ENCODE measurements around the gene TTBK1. TPM values are rescaled to one million over a fixed set of nuclear protein-coding genes. Genes with fewer than 3 reads are reported as not detected.

TTBK1 gene
- total and polyA plus RNA-seq, 9 donors = under 0.01 to 0.17 (median 0.05) TPM

DNA sequence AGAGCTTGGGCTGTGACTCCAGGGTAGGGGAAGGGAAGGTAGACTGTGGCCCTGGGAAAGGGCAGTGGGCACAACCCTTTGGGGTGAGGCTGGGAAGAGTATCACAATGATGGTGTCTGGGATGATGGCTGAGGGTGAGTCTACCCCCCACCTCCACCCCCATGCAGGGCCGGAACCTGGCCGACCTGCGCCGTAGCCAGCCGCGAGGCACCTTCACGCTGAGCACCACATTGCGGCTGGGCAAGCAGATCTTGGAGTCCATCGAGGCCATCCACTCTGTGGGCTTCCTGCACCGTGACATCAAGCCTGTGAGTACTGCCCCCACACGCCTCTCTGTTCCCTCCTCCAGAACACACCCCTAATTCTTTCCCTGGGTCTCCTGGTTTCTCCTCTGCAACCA, 10.1 kb downstream of the TTBK1 start:
- 87% methylated on average over 10 of the region's 11 CpGs for WGBS (ENCODE audit: insufficient coverage)
- DNase-seq = no peak
- Histone ChIP-seq H3K4me3 (ENCODE audit: low read length) (no peak overlapping the region), H3K4me1 (ENCODE audit: control insufficient read depth, insufficient read depth, low read length) (peaks cover 8% of the 10 kb centered on the region), H3K27me3 (ENCODE audit: control insufficient read depth, insufficient read depth, low read length) (peaks cover 38% of the 10 kb centered on the region), H3K27ac (ENCODE audit: low read length) (no peak overlapping the region), H3K9me3 (replicated peaks; ENCODE audit: control insufficient read depth, low read depth, low read length) (no peaks in the 10 kb centered on the region), H3K36me3 (ENCODE audit: control insufficient read depth, insufficient read depth, low read length) (no peaks in the 10 kb centered on the region)

GRCh38 chr6:43254138-43254817, 11.0 kb downstream of the TTBK1 start:
- Histone ChIP-seq H3K27me3 (ENCODE audit: control insufficient read depth, insufficient read depth, low read length) (peaks cover 33% of the 10 kb centered on the region), H3K36me3 (ENCODE audit: control insufficient read depth, insufficient read depth, low read length) (no peaks in the 10 kb centered on the region), H3K27ac (ENCODE audit: low read length) (no peak overlapping the region), H3K9me3 (replicated peaks; ENCODE audit: control insufficient read depth, low read depth, low read length) (no peaks in the 10 kb centered on the region), H3K4me1 (ENCODE audit: control insufficient read depth, insufficient read depth, low read length) (peaks cover 8% of the 10 kb centered on the region), H3K4me3 (ENCODE audit: low read length) (no peak overlapping the region)
- DNase-seq = no peak
- WGBS (ENCODE audit: insufficient coverage) = 82% methylated on average over 15 of the region's 15 CpGs

- no peaks in the 10 kb centered on the region for H3K9me3 ChIP-seq (replicated peaks; ENCODE audit: control insufficient read depth, low read depth, low read length)
- peaks cover 31% of the 10 kb centered on the region for H3K27me3 ChIP-seq (ENCODE audit: control insufficient read depth, insufficient read depth, low read length)
- 73% methylated on average over 8 of the region's 11 CpGs for WGBS (ENCODE audit: insufficient coverage)
- H3K4me3 ChIP-seq (ENCODE audit: low read length) = no peak overlapping the region
- no peak overlapping the region for H3K27ac ChIP-seq (ENCODE audit: low read length)
- H3K36me3 ChIP-seq (ENCODE audit: control insufficient read depth, insufficient read depth, low read length) = no peaks in the 10 kb centered on the region
- peaks cover 8% of the 10 kb centered on the region for H3K4me1 ChIP-seq (ENCODE audit: control insufficient read depth, insufficient read depth, low read length)
- DNase-seq = no peak
Observed at GRCh38 chr6:43254846-43255245, 11.6 kb downstream of the TTBK1 start.

- no peak overlapping the region for H3K4me3 ChIP-seq (ENCODE audit: low read length)
- WGBS (ENCODE audit: insufficient coverage) = 66% methylated on average over 8 of the region's 11 CpGs
- H3K4me1 ChIP-seq (ENCODE audit: control insufficient read depth, insufficient read depth, low read length) = peaks cover 8% of the 10 kb centered on the region
- no peak for DNase-seq
- H3K27ac ChIP-seq (ENCODE audit: low read length) = no peak overlapping the region
- no peaks in the 10 kb centered on the region for H3K36me3 ChIP-seq (ENCODE audit: control insufficient read depth, insufficient read depth, low read length)
- H3K27me3 ChIP-seq (ENCODE audit: control insufficient read depth, insufficient read depth, low read length) = peaks cover 27% of the 10 kb centered on the region
- no peaks in the 10 kb centered on the region for H3K9me3 ChIP-seq (replicated peaks; ENCODE audit: control insufficient read depth, low read depth, low read length)
Observed at GRCh38 chr6:43255408-43256054, 12.2 kb downstream of the TTBK1 start.

DNA sequence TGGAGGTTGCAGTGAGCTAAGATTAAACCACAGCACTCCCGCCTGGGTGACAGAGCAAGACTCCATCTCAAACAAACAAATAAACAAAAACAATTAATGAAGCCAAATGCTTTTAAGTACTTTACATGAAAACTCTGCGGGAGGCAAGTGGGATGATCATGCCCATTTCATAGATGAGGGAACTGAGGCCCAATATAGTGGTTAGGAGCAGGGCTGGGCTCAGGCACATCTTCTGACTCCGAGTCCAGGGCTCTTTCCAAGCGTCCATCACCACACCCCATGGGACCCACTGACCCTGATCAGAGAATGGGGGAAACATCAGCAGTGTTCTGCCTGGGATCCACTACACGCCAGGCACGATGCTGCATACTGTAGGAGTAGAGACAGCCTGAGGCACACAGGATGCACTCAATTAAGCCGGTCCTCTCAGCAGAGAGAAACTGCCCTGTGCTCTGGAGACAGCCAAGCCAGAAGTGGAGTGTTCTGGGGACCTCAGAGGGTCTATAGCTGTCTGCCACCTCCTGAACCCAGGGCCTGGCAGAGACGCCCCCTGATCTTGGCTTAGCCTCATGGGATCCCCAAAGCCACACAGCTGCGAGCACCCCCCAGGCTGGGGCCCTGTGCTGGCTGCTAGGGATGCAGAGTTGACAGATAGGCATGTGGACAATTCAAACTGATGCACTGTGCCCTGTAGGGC, 13.5 kb downstream of the TTBK1 start:
- no peaks in the 10 kb centered on the region for H3K36me3 ChIP-seq (ENCODE audit: control insufficient read depth, insufficient read depth, low read length)

DNA sequence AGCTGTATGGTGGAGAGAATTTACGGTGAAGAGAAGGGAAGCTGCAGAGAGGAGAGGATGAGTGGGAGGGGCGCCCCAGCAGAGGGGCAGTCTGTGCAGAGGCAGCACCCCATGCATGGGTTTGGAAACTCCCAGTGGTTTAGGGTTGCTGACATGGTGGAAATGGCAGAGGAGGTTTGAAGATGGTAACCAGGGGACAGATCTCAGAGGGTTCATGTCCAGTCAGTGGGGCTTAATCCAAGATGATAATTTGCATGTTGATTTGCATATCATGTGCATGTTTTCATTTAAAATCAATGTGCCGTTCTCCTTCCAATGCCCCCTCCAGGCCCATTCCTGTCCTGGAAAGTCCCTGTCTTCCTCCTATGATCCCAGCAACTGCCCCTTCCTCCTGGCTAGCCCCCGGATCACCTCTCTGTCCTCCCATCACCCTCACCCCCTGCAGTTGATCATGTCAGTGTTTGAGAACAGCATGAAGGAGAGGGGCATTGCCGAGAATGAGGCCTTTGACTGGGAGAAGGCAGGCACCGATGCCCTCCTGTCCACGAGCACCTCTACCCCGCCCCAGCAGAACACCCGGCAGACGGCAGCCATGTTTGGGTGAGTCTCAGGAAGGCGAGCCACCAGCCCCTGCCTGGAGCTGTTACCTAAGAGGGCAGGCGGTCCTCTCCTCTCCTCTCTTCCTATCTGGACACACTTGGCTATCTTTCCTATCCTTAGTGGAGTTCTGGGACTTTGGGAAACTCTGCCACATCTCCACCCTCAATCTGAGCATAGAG, 14.3 kb downstream of the TTBK1 start:
- H3K27me3 ChIP-seq (ENCODE audit: control insufficient read depth, insufficient read depth, low read length) = peaks cover 7% of the 10 kb centered on the region
- H3K36me3 ChIP-seq (ENCODE audit: control insufficient read depth, insufficient read depth, low read length) = no peaks in the 10 kb centered on the region
- no peaks in the 10 kb centered on the region for H3K9me3 ChIP-seq (replicated peaks; ENCODE audit: control insufficient read depth, low read depth, low read length)
- no peak for DNase-seq
- 64% methylated on average over 8 of the region's 12 CpGs for WGBS (ENCODE audit: insufficient coverage)
- H3K4me3 ChIP-seq (ENCODE audit: low read length) = no peak overlapping the region
- H3K27ac ChIP-seq (ENCODE audit: low read length) = no peak overlapping the region
- H3K4me1 ChIP-seq (ENCODE audit: control insufficient read depth, insufficient read depth, low read length) = no peaks in the 10 kb centered on the region

More for the DNA sequence above, 13.5 kb downstream of the TTBK1 start:
- no peaks in the 10 kb centered on the region for H3K9me3 ChIP-seq (replicated peaks; ENCODE audit: control insufficient read depth, low read depth, low read length)
- no peak overlapping the region for H3K27ac ChIP-seq (ENCODE audit: low read length)
- peaks cover 14% of the 10 kb centered on the region for H3K27me3 ChIP-seq (ENCODE audit: control insufficient read depth, insufficient read depth, low read length)
- 74% methylated on average over 5 of the region's 9 CpGs for WGBS (ENCODE audit: insufficient coverage)
- DNase-seq = no peak
- H3K4me1 ChIP-seq (ENCODE audit: control insufficient read depth, insufficient read depth, low read length) = peaks cover under 1% of the 10 kb centered on the region
- no peak overlapping the region for H3K4me3 ChIP-seq (ENCODE audit: low read length)

DNA sequence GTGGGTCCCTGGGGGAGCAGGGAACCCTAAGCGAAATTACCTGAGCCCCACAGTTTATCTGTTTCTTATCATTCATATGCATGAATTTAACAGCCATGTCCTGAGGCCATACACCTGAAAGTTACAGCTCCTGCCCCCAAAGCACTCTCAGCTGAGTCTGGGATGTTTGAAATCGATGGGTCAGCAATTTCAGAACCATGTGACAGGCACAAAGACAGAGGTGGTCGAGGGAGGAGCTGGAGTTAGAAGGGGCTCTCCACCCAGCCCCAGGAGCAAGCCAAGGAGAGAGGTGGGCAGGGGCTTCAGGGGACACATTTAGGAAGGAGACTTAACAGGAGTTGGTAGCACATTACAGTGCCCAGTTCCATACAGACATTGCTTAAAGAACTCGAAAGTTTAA, 14.9 kb downstream of the TTBK1 start:
- H3K4me1 ChIP-seq (ENCODE audit: control insufficient read depth, insufficient read depth, low read length) = no peaks in the 10 kb centered on the region
- DNase-seq = no peak
- no peaks in the 10 kb centered on the region for H3K9me3 ChIP-seq (replicated peaks; ENCODE audit: control insufficient read depth, low read depth, low read length)
- H3K4me3 ChIP-seq (ENCODE audit: low read length) = no peak overlapping the region
- H3K27me3 ChIP-seq (ENCODE audit: control insufficient read depth, insufficient read depth, low read length) = peaks cover 2% of the 10 kb centered on the region
- H3K27ac ChIP-seq (ENCODE audit: low read length) = no peak overlapping the region
- WGBS (ENCODE audit: insufficient coverage) = 28% methylated on average over 2 of the region's 4 CpGs
- H3K36me3 ChIP-seq (ENCODE audit: control insufficient read depth, insufficient read depth, low read length) = no peaks in the 10 kb centered on the region

DNA sequence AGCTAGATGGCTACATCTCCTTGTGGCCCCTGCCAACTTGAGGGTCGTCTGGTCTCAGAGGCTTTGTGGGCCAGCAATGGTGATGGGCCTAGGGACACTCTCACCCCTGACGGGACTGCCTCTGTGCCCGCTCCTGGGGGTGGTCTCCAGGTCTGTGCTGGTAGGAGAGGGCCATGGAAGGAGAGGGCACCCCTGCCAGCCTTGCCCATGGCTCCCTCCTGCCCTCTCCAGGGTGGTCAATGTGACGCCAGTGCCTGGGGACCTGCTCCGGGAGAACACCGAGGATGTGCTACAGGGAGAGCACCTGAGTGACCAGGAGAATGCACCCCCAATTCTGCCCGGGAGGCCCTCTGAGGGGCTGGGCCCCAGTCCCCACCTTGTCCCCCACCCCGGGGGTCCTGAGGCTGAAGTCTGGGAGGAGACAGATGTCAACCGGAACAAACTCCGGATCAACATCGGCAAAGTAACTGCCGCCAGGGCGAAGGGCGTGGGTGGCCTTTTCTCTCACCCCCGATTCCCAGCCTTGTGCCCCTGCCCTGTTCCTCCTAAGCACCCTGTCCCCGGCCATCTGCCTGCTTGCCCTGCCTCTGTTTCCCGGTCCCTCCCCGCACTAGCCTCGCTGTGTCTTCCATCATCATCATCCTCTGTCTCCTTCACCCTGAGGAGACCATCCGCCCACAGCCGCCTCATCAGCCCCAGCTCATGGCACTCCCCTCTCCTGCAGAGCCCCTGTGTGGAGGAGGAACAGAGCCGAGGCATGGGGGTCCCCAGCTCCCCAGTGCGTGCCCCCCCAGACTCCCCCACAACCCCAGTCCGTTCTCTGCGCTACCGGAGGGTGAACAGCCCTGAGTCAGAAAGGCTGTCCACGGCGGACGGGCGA, 15.8 kb downstream of the TTBK1 start:
- H3K27me3 ChIP-seq (ENCODE audit: control insufficient read depth, insufficient read depth, low read length) = no peaks in the 10 kb centered on the region
- H3K36me3 ChIP-seq (ENCODE audit: control insufficient read depth, insufficient read depth, low read length) = no peaks in the 10 kb centered on the region
- no peak overlapping the region for H3K27ac ChIP-seq (ENCODE audit: low read length)
- 89% methylated on average over 17 of the region's 30 CpGs for WGBS (ENCODE audit: insufficient coverage)
- H3K4me1 ChIP-seq (ENCODE audit: control insufficient read depth, insufficient read depth, low read length) = no peaks in the 10 kb centered on the region
- H3K9me3 ChIP-seq (replicated peaks; ENCODE audit: control insufficient read depth, low read depth, low read length) = no peaks in the 10 kb centered on the region
- H3K4me3 ChIP-seq (ENCODE audit: low read length) = no peak overlapping the region
- DNase-seq = no peak

DNA sequence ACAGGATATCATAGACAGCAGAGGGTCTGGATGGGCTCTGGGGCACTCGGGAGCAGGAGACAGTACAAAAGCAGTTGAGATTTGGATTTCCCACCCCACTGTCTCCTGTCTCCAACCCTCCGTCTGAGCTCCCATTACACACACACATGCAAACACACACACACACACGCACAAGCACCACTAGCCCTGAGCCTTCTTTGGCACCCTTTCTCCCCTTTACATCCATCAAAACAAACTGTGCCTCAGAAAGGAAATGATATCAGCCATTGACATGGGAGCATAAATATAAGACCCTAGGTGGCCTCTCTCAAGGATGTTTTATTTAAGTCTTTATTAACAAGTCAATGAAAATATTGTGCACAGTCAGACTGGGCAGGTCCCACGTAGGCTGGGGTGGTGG, 17.5 kb downstream of the TTBK1 start:
- no peak for DNase-seq
- no peaks in the 10 kb centered on the region for H3K4me1 ChIP-seq (ENCODE audit: control insufficient read depth, insufficient read depth, low read length)
- WGBS (ENCODE audit: insufficient coverage) = 82% methylated on average over 3 of the region's 4 CpGs
- no peaks in the 10 kb centered on the region for H3K9me3 ChIP-seq (replicated peaks; ENCODE audit: control insufficient read depth, low read depth, low read length)
- no peak overlapping the region for H3K27ac ChIP-seq (ENCODE audit: low read length)
- H3K27me3 ChIP-seq (ENCODE audit: control insufficient read depth, insufficient read depth, low read length) = no peaks in the 10 kb centered on the region
- H3K4me3 ChIP-seq (ENCODE audit: low read length) = no peak overlapping the region
- no peaks in the 10 kb centered on the region for H3K36me3 ChIP-seq (ENCODE audit: control insufficient read depth, insufficient read depth, low read length)
